ENCODE data around the gene NUBP1.

NUBP1 gene

DNA sequence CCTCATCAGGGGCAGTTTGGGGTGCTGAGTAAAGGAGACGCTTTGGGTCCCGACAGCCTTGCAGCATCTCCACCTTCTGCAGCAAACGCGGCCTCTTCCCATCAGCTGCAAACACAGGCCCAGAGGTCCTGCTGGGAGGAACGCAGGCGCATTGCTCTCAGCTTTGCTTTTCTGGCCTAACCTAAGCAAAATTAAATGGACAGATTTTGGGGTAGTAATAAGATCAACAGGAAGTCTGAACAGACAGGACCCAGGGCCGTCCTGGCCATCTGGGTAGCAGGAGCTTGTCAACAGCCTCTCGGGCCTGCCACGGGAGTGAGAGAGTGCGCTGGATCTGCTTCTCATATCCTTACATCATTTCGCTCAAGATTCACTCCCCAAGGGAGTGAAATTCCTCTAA is 7.2 kb downstream of the NUBP1 start:
- peaks cover 6 to 76% (median 59%) of the 10 kb centered on the region in 5 donors for H3K36me3 ChIP-seq (ENCODE audit: control insufficient read depth in 5 of 5, insufficient read depth in 5 of 5, low read length in 5 of 5)
- H3K9me3 ChIP-seq (ENCODE audit: control insufficient read depth in 5 of 5, low read length in 5 of 5): no peaks in the 10 kb centered on the region
- H3K27ac ChIP-seq (ENCODE audit: low read depth, low read length): peak overlapping the region; percentile 30
- H3K27me3 ChIP-seq (ENCODE audit: control insufficient read depth in 5 of 5, insufficient read depth in 4 of 5, low read length in 5 of 5): no peaks in the 10 kb centered on the region
- no peak overlapping the region for H3K4me3 ChIP-seq (ENCODE audit: low read depth in 1 of 5, low read length in 5 of 5)
- H3K9ac ChIP-seq (ENCODE audit: low read length in 5 of 5): no peak overlapping the region
- H3K4me1 ChIP-seq (ENCODE audit: control insufficient read depth in 5 of 5, insufficient read depth in 5 of 5, low read length in 5 of 5): peaks cover 0 to 50% (median 17%) of the 10 kb centered on the region in 5 donors

DNA sequence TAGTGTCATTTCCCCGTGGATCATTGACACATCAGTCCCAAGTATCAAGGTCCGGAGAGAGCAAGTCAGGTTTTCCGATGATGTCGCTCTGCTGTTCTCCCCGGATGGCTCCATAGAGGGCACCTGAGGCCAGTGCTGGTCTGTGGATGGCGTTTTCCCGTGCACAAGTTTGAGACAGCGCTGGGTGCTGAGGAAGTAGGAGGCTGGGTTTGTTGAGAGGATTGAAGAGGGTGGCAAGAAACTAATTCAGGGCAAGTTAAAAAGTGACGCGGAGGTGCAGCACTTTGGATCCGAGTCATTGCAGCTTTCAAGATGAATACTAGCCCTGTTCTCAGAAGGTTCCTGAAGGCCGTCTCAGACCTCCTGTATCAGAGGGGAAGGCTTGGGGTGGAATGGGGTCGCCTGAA is 7.7 kb downstream of the NUBP1 start:
- Histone ChIP-seq H3K9me3 (ENCODE audit: control insufficient read depth in 5 of 5, low read length in 5 of 5) (no peaks in the 10 kb centered on the region), H3K4me1 (ENCODE audit: control insufficient read depth in 5 of 5, insufficient read depth in 5 of 5, low read length in 5 of 5) (peaks cover 0 to 45% (median 14%) of the 10 kb centered on the region in 5 donors), H3K36me3 (ENCODE audit: control insufficient read depth in 5 of 5, insufficient read depth in 5 of 5, low read length in 5 of 5) (peaks cover 7 to 81% (median 61%) of the 10 kb centered on the region in 5 donors), H3K27ac (ENCODE audit: low read depth, low read length) (no peak overlapping the region), H3K4me3 (ENCODE audit: low read depth in 1 of 5, low read length in 5 of 5) (no peak overlapping the region), H3K27me3 (ENCODE audit: control insufficient read depth in 5 of 5, insufficient read depth in 4 of 5, low read length in 5 of 5) (no peaks in the 10 kb centered on the region), H3K9ac (ENCODE audit: low read length in 5 of 5) (no peak overlapping the region)

DNA sequence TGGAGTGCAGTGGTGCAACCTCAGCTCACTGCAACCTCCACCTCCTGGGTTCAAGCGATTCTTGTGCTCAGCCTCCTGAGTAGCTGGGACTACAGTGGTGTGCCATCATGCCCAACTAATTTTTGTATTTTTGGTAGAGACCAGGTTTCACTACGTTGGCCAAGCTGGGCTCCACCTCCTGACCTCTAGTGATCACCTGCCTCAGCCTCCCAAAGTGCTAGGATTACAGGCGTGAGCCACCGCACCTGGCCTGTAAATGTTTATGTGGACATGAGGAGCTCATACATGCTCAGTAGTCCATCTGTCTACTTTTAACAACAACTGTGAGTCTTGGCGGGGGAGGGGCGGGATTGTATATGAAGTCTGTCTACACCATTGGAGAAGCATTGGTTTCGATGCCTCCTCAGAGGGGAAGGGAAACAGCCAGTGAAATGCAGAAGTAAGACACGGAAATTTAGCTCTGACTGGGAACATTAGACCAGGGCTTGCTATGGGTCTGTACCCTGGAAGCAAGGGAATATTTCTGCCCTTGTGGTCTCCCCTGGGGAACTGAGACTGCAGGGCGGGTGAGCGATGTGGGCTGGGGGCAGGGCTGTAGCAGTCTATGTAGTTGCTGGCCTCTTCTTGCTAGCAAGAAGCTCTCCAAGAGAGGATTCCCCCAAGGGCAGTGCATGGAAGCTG is 9.3 kb downstream of the NUBP1 start:
- H3K4me1 ChIP-seq (ENCODE audit: control insufficient read depth in 5 of 5, insufficient read depth in 5 of 5, low read length in 5 of 5): peaks cover 0 to 45% (median 13%) of the 10 kb centered on the region in 5 donors
- peaks cover 7 to 83% (median 70%) of the 10 kb centered on the region in 5 donors for H3K36me3 ChIP-seq (ENCODE audit: control insufficient read depth in 5 of 5, insufficient read depth in 5 of 5, low read length in 5 of 5)
- H3K27ac ChIP-seq (ENCODE audit: low read depth, low read length): no peak overlapping the region
- H3K9me3 ChIP-seq (ENCODE audit: control insufficient read depth in 5 of 5, low read length in 5 of 5): no peaks in the 10 kb centered on the region
- H3K9ac ChIP-seq (ENCODE audit: low read length in 5 of 5): no peak overlapping the region
- no peak overlapping the region for H3K4me3 ChIP-seq (ENCODE audit: low read depth in 1 of 5, low read length in 5 of 5)
- no peaks in the 10 kb centered on the region for H3K27me3 ChIP-seq (ENCODE audit: control insufficient read depth in 5 of 5, insufficient read depth in 4 of 5, low read length in 5 of 5)

DNA sequence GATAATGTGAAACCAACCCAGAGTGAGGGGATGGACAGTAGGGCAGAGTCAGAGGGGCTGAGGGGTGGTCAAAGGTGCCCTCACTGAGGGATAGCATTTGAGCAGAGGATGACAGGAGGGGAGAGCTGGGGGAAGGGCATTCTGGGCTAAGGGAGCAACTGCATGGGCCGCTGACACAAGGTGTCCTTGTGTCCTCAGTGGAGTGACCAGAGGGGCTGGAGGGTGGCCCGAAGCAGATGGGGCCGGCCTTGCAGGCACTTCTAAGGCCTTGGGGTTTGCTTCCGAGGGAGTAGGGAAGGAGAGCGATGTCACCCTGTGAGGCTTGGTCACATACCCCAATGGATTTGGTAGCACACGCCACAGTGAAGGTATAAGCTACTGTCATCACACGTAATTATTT is 10.0 kb downstream of the NUBP1 start:
- Histone ChIP-seq H3K4me1 (ENCODE audit: control insufficient read depth in 5 of 5, insufficient read depth in 5 of 5, low read length in 5 of 5) (peaks cover 0 to 45% (median 12%) of the 10 kb centered on the region in 5 donors), H3K9ac (ENCODE audit: low read length in 5 of 5) (no peak overlapping the region), H3K27me3 (ENCODE audit: control insufficient read depth in 5 of 5, insufficient read depth in 4 of 5, low read length in 5 of 5) (no peaks in the 10 kb centered on the region), H3K4me3 (ENCODE audit: low read depth in 1 of 5, low read length in 5 of 5) (no peak overlapping the region), H3K27ac (ENCODE audit: low read depth, low read length) (no peak overlapping the region), H3K9me3 (ENCODE audit: control insufficient read depth in 5 of 5, low read length in 5 of 5) (no peaks in the 10 kb centered on the region), H3K36me3 (ENCODE audit: control insufficient read depth in 5 of 5, insufficient read depth in 5 of 5, low read length in 5 of 5) (peaks cover 7 to 85% (median 70%) of the 10 kb centered on the region in 5 donors)

DNA sequence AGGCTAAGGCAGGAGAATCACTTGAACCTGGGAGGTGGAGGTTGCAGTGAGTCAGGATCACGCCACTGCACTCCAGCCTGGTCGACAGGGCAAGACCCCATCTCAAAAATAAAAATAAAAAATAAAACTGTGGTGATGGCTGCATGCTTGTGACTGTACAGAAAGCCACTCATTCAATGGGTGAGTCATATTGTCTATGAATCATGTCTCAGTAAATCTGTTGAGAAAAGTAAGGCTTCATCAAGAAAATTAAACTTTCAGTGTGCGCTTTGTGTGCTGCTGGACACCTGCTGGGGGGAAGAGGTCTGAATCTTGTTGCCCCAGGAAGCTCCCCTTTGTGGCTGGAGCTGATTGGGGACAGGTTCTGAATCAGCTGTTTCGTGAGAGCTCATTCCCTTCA is 11.3 kb downstream of the NUBP1 start:
- Histone ChIP-seq H3K27ac (ENCODE audit: low read depth, low read length) (no peak overlapping the region), H3K36me3 (ENCODE audit: control insufficient read depth in 5 of 5, insufficient read depth in 5 of 5, low read length in 5 of 5) (peaks cover 3 to 85% (median 71%) of the 10 kb centered on the region in 5 donors), H3K9me3 (ENCODE audit: control insufficient read depth in 5 of 5, low read length in 5 of 5) (no peaks in the 10 kb centered on the region), H3K4me1 (ENCODE audit: control insufficient read depth in 5 of 5, insufficient read depth in 5 of 5, low read length in 5 of 5) (peaks cover 0 to 35% (median 12%) of the 10 kb centered on the region in 5 donors), H3K9ac (ENCODE audit: low read length in 5 of 5) (no peak overlapping the region), H3K27me3 (ENCODE audit: control insufficient read depth in 5 of 5, insufficient read depth in 4 of 5, low read length in 5 of 5) (no peaks in the 10 kb centered on the region), H3K4me3 (ENCODE audit: low read depth in 1 of 5, low read length in 5 of 5) (no peak overlapping the region)

DNA sequence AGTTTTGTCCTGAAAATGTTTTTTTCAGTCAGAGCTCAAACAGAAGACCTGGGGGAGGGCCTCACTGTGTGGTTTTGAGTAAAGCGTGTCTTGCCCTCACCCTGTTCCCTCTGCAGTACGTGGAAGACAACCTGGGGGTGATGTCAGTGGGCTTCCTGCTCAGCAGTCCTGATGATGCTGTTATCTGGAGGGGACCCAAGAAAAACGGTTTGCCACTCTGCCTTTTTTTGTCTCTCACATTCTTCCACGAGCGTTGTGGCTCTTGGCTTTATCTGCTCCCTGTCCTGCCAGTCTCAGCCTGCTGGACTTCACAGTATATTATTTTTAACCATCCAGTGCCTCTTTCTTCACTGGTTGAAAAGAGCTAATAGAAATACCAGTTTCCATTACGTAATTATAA is 12.9 kb downstream of the NUBP1 start:
- no peaks in the 10 kb centered on the region for H3K9me3 ChIP-seq (ENCODE audit: control insufficient read depth in 5 of 5, low read length in 5 of 5)
- H3K4me3 ChIP-seq (ENCODE audit: low read depth in 1 of 5, low read length in 5 of 5): no peak overlapping the region
- no peak overlapping the region for H3K27ac ChIP-seq (ENCODE audit: low read depth, low read length)
- H3K4me1 ChIP-seq (ENCODE audit: control insufficient read depth in 5 of 5, insufficient read depth in 5 of 5, low read length in 5 of 5): peaks cover 0 to 28% (median 9%) of the 10 kb centered on the region in 5 donors
- no peak overlapping the region for H3K9ac ChIP-seq (ENCODE audit: low read length in 5 of 5)
- no peaks in the 10 kb centered on the region for H3K27me3 ChIP-seq (ENCODE audit: control insufficient read depth in 5 of 5, insufficient read depth in 4 of 5, low read length in 5 of 5)
- peaks cover 7 to 94% (median 83%) of the 10 kb centered on the region in 5 donors for H3K36me3 ChIP-seq (ENCODE audit: control insufficient read depth in 5 of 5, insufficient read depth in 5 of 5, low read length in 5 of 5)

DNA sequence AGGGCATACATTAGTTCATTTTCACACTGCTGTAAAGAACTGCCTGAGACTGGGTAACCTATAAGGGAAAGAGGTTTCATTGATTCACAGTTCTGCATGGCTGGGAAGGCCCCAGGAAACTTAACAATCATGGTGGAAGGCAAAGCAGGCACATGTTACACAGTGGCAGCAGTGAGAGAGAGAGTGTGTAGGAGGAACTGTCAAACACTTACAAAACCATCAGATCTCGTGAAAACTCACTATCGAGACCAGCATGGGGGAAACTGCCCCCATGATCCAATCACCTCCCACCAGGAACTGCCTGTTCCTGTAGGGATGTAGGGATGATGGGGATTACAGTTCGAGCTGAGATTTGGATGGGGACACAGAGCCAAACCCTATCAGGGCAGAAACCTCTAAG is 17.2 kb downstream of the NUBP1 start:
- Histone ChIP-seq H3K9ac (ENCODE audit: low read length in 5 of 5) (no peak overlapping the region), H3K4me1 (ENCODE audit: control insufficient read depth in 5 of 5, insufficient read depth in 5 of 5, low read length in 5 of 5) (peaks cover 0 to 13% (median 9%) of the 10 kb centered on the region in 5 donors), H3K9me3 (ENCODE audit: control insufficient read depth in 5 of 5, low read length in 5 of 5) (peaks cover 0 to 2% (median 0%) of the 10 kb centered on the region in 5 donors), H3K36me3 (ENCODE audit: control insufficient read depth in 5 of 5, insufficient read depth in 5 of 5, low read length in 5 of 5) (peaks cover 7 to 99% (median 91%) of the 10 kb centered on the region in 5 donors), H3K27me3 (ENCODE audit: control insufficient read depth in 5 of 5, insufficient read depth in 4 of 5, low read length in 5 of 5) (no peaks in the 10 kb centered on the region), H3K4me3 (ENCODE audit: low read depth in 1 of 5, low read length in 5 of 5) (no peak overlapping the region), H3K27ac (ENCODE audit: low read depth, low read length) (no peak overlapping the region)

DNA sequence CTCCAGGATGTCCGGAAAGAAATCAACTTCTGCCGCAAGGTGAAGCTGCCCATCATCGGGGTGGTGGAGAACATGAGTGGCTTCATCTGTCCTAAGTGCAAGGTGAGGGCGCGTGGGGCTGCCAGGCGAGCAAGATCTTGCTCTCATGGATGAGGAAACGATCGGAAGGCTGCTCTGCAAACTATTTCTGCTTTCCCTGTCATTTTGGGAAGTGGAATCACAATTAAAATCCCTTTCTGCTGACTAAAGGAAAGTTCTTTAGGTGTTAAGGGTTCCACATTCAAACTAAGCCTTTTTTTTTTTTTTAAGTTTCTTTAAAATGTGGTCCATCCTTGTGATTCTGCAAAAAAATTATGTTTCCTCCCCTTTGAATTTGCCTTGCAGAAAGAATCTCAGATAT is 17.7 kb downstream of the NUBP1 start:
- H3K9ac ChIP-seq (ENCODE audit: low read length in 5 of 5): no peak overlapping the region
- peaks cover 0 to 18% (median 10%) of the 10 kb centered on the region in 5 donors for H3K4me1 ChIP-seq (ENCODE audit: control insufficient read depth in 5 of 5, insufficient read depth in 5 of 5, low read length in 5 of 5)
- no peak overlapping the region for H3K4me3 ChIP-seq (ENCODE audit: low read depth in 1 of 5, low read length in 5 of 5)
- peaks cover 7 to 99% (median 91%) of the 10 kb centered on the region in 5 donors for H3K36me3 ChIP-seq (ENCODE audit: control insufficient read depth in 5 of 5, insufficient read depth in 5 of 5, low read length in 5 of 5)
- no peaks in the 10 kb centered on the region for H3K27me3 ChIP-seq (ENCODE audit: control insufficient read depth in 5 of 5, insufficient read depth in 4 of 5, low read length in 5 of 5)
- peaks cover 0 to 2% (median 0%) of the 10 kb centered on the region in 5 donors for H3K9me3 ChIP-seq (ENCODE audit: control insufficient read depth in 5 of 5, low read length in 5 of 5)
- no peak overlapping the region for H3K27ac ChIP-seq (ENCODE audit: low read depth, low read length)

DNA sequence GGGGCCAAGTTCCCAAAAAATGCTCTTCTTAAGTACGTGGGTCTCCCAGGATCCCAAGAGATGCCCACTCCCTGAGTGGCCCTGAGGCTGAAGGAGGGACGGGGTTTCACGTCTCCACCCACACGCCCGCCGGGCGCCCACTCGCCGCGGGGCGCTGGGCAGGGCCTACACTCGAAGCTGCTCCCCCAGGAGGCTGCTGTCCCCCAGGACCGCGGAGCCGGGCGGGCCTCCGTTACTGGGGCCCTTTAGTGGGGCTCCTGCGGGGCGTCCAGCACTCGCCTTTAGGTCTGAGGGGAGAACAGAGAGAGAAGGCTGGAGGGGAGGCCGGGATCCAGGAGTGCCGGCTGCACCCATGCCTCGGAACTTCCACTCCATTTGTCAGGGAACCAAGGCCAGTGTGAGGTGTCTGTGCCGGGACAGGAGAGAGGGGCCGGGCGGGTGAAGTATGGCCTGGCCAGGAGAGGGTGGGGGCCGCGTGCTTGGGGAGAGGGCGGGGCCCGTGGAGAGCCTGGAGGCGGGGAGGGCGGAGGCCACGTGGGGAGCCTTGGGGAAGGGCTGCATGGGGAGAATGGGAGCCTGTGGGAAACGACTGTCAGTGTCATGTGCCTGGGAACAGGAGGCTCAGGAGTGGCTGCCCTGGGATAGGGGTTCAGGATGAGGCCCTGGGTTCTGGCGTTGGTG is 18.8 kb downstream of the NUBP1 start:
- peaks cover 0 to 2% (median 0%) of the 10 kb centered on the region in 5 donors for H3K9me3 ChIP-seq (ENCODE audit: control insufficient read depth in 5 of 5, low read length in 5 of 5)
- H3K4me3 ChIP-seq (ENCODE audit: low read depth in 1 of 5, low read length in 5 of 5): no peak overlapping the region
- no peak overlapping the region for H3K27ac ChIP-seq (ENCODE audit: low read depth, low read length)
- no peaks in the 10 kb centered on the region for H3K27me3 ChIP-seq (ENCODE audit: control insufficient read depth in 5 of 5, insufficient read depth in 4 of 5, low read length in 5 of 5)
- peaks cover 0 to 27% (median 10%) of the 10 kb centered on the region in 5 donors for H3K4me1 ChIP-seq (ENCODE audit: control insufficient read depth in 5 of 5, insufficient read depth in 5 of 5, low read length in 5 of 5)
- no peak overlapping the region for H3K9ac ChIP-seq (ENCODE audit: low read length in 5 of 5)
- H3K36me3 ChIP-seq (ENCODE audit: control insufficient read depth in 5 of 5, insufficient read depth in 5 of 5, low read length in 5 of 5): peaks cover 9 to 94% (median 84%) of the 10 kb centered on the region in 5 donors

DNA sequence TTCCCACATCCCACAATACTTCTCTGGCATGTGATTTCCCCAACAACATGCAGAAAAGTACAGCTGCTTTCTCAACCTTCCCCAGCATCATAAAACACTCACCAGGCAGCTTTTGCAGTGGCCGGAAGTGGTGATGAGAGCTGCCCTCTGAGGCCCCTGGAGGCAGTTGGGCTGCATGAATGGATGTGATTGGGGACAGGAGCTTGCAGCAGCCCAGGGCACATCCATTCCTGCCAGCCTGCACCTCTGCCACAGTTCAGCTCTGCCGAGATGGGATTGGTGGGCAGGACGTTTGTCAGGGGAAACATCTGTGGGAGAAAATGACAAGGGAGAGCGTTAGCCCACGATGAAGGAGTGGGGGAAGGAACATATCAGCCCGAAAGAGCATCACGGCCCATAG is 19.8 kb downstream of the NUBP1 start:
- no peak overlapping the region for H3K4me3 ChIP-seq (ENCODE audit: low read depth in 1 of 5, low read length in 5 of 5)
- peaks cover 9 to 87% (median 77%) of the 10 kb centered on the region in 5 donors for H3K36me3 ChIP-seq (ENCODE audit: control insufficient read depth in 5 of 5, insufficient read depth in 5 of 5, low read length in 5 of 5)
- H3K27me3 ChIP-seq (ENCODE audit: control insufficient read depth in 5 of 5, insufficient read depth in 4 of 5, low read length in 5 of 5): no peaks in the 10 kb centered on the region
- H3K9me3 ChIP-seq (ENCODE audit: control insufficient read depth in 5 of 5, low read length in 5 of 5): peaks cover 0 to 2% (median 0%) of the 10 kb centered on the region in 5 donors
- no peak overlapping the region for H3K27ac ChIP-seq (ENCODE audit: low read depth, low read length)
- no peak overlapping the region for H3K9ac ChIP-seq (ENCODE audit: low read length in 5 of 5)
- H3K4me1 ChIP-seq (ENCODE audit: control insufficient read depth in 5 of 5, insufficient read depth in 5 of 5, low read length in 5 of 5): peaks cover 0 to 32% (median 10%) of the 10 kb centered on the region in 5 donors
